ENCODE measurements around the gene PTGS2. TPM values are rescaled to one million over a fixed set of nuclear protein-coding genes. Genes with fewer than 3 reads are reported as not detected.

PTGS2 gene
- under 1 TPM; 0.61 to 0.88 TPM for total RNA-seq
- 4.1 TPM for polyA plus RNA-seq (2013, experiment 1 of 2)
- 5.7 TPM for polyA plus RNA-seq (2013, experiment 2 of 2)
- total RNA-seq = 0 to 15.9 (median 1.3) reads per million in 172 experiments

DNA sequence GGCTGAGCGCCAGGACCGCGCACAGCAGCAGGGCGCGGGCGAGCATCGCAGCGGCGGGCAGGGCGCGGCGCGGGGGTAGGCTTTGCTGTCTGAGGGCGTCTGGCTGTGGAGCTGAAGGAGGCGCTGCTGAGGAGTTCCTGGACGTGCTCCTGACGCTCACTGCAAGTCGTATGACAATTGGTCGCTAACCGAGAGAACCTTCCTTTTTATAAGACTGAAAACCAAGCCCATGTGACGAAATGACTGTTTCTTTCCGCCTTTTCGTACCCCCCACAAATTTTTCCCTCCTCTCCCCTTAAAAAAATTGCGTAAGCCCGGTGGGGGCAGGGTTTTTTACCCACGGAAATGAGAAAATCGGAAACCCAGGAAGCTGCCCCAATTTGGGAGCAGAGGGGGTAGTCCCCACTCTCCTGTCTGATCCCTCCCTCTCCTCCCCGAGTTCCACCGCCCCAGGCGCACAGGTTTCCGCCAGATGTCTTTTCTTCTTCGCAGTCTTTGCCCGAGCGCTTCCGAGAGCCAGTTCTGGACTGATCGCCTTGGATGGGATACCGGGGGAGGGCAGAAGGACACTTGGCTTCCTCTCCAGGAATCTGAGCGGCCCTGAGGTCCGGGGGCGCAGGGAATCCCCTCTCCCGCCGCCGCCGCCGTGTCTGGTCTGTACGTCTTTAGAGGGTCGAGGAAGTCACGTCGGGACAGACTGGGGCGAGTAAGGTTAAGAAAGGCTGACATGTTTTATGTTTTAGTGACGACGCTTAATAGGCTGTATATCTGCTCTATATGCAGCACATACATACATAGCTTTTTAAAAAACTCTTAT lies at the start of gene PTGS2:
PTGS2 (minus strand) TSS at position 179 of the 817 bp plus-strand sequence; CDS start at position 46, 133 bp downstream.
- peaks cover 0 to 4% of the 10 kb centered on the region in 2 experiments for H3K9me3 ChIP-seq (ENCODE audit: control insufficient read depth in 1 of 2, insufficient read depth in 1 of 2, low read length in 2 of 2)
- H3K4me3 ChIP-seq (ENCODE audit: low read length) = peak within 1 kb of the TSS; percentile 35
- peak; percentile 65 for ATAC-seq (ENCODE audit: poor library complexity)
- intact Hi-C loops (cut with DNase I, micrococcal nuclease) = no loop called here
- H3K36me3 ChIP-seq (ENCODE audit: insufficient read depth, low read length) = no peaks in the 10 kb centered on the region
- no peak within 1 kb of the TSS for H3K27ac ChIP-seq (ENCODE audit: low read depth in 1 of 2, low read length in 2 of 2)
- no peak within 1 kb of the TSS for H3K27ac Mint-ChIP-seq
- H3K4me1 Mint-ChIP-seq (ENCODE audit: low read depth) = peaks cover 11% of the 10 kb centered on the region
- TF ChIP-seq, protein P1, sequence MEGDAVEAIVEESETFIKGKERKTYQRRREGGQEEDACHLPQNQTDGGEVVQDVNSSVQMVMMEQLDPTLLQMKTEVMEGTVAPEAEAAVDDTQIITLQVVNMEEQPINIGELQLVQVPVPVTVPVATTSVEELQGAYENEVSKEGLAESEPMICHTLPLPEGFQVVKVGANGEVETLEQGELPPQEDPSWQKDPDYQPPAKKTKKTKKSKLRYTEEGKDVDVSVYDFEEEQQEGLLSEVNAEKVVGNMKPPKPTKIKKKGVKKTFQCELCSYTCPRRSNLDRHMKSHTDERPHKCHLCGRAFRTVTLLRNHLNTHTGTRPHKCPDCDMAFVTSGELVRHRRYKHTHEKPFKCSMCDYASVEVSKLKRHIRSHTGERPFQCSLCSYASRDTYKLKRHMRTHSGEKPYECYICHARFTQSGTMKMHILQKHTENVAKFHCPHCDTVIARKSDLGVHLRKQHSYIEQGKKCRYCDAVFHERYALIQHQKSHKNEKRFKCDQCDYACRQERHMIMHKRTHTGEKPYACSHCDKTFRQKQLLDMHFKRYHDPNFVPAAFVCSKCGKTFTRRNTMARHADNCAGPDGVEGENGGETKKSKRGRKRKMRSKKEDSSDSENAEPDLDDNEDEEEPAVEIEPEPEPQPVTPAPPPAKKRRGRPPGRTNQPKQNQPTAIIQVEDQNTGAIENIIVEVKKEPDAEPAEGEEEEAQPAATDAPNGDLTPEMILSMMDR (IDR thresholded peaks at IDR 0.05) = no peak
- DNase-seq = peak in 5 of 14 experiments; percentile 1 to 71 (median 31)
- no peaks in the 10 kb centered on the region for H3K36me3 Mint-ChIP-seq (ENCODE audit: low read depth)
- peaks cover 71% of the 10 kb centered on the region for H3K27me3 Mint-ChIP-seq
- ChIA-PET POLR2A (no interaction called here), CTCF (no interaction called here)
- peaks cover 4% of the 10 kb centered on the region for H3K4me1 ChIP-seq (ENCODE audit: insufficient read depth, low read length)
- no peaks in the 10 kb centered on the region for H3K9me3 Mint-ChIP-seq
- H3K4me3 Mint-ChIP-seq = peak within 1 kb of the TSS; percentile 59
- H3K27me3 ChIP-seq (ENCODE audit: control insufficient read depth in 1 of 2, insufficient read depth in 2 of 2, low read length in 2 of 2) = peaks cover 7 to 35% of the 10 kb centered on the region in 2 experiments

DNA sequence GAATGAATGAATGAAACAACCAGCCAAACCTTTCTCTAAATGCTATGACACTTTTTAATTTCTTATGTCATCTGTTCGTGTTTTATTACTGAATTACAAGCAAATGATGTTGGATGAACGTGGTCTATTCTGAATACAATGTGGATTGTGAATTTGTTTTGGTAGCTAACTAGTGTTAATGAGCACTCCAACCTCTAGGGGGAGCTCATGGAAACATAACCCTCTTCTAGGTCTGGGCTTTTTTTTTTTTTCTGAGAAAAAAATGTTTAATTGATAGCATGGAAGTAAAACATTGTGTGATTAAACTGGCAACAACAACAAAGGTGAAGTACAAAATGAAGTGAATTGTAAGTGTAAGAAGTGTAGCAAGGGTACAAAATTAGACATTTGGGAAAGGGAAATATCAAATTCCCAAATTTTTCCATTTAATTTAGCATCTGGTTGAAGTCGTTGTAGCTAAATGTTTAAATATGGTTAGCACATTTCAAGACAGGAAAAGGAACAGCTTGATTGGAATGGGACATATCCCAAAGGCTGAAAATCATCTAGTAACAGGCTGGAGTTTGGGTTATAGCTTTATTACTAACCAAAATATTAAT lies 42.6 kb upstream of the PTGS2 start:
- ChIA-PET CTCF (no interaction called here), POLR2A (no interaction called here)
- Mint-ChIP-seq H3K9me3 (peaks cover 5% of the 10 kb centered on the region), H3K27me3 (peaks cover under 1% of the 10 kb centered on the region), H3K4me3 (no peak overlapping the region), H3K27ac (no peak overlapping the region), H3K36me3 (ENCODE audit: low read depth) (no peaks in the 10 kb centered on the region), H3K4me1 (ENCODE audit: low read depth) (no peaks in the 10 kb centered on the region)
- ATAC-seq (ENCODE audit: poor library complexity) (no peak), DNase-seq (peak in 3 of 14 experiments; percentile 24 to 31 (median 26))
- no peaks in the 10 kb centered on the region for H3K4me1 ChIP-seq (ENCODE audit: insufficient read depth, low read length)
- no peaks in the 10 kb centered on the region for H3K9me3 ChIP-seq (ENCODE audit: control insufficient read depth in 1 of 2, insufficient read depth in 1 of 2, low read length in 2 of 2)
- H3K27ac ChIP-seq (ENCODE audit: low read depth in 1 of 2, low read length in 2 of 2) = no peak overlapping the region
- intact Hi-C loops (cut with DNase I, micrococcal nuclease) = no loop called here
- no peaks in the 10 kb centered on the region for H3K36me3 ChIP-seq (ENCODE audit: insufficient read depth, low read length)
- TF ChIP-seq, protein P1 (IDR thresholded peaks at IDR 0.05) = no peak
- H3K27me3 ChIP-seq (ENCODE audit: control insufficient read depth in 1 of 2, insufficient read depth in 2 of 2, low read length in 2 of 2) = no peaks in the 10 kb centered on the region
- no peak overlapping the region for H3K4me3 ChIP-seq (ENCODE audit: low read length)

DNA sequence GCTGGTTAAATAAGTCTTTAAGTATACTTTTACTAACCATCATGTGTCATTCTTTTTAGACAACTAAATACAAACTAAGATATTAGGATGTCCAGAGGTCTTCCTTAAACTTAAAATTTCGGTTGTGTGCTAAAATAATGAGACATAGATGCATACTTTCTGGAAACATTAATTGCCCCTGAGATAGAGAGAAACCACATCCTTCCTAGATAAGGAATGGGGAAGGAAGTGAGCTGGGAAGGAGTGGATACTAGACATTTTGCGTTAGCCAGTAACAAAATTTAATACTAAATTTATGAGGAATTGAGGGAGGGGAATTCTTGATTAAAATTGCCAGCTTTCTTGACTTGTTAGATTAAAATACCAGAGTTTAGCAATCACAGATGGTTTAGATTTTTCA lies 37.1 kb upstream of the PTGS2 start:
- Mint-ChIP-seq H3K4me3 (no peak overlapping the region), H3K4me1 (ENCODE audit: low read depth) (no peaks in the 10 kb centered on the region), H3K9me3 (no peaks in the 10 kb centered on the region), H3K27me3 (no peaks in the 10 kb centered on the region), H3K36me3 (ENCODE audit: low read depth) (no peaks in the 10 kb centered on the region), H3K27ac (no peak overlapping the region)
- Histone ChIP-seq H3K27me3 (ENCODE audit: control insufficient read depth in 1 of 2, insufficient read depth in 2 of 2, low read length in 2 of 2) (no peaks in the 10 kb centered on the region), H3K27ac (ENCODE audit: low read depth in 1 of 2, low read length in 2 of 2) (no peak overlapping the region), H3K4me1 (ENCODE audit: insufficient read depth, low read length) (no peaks in the 10 kb centered on the region), H3K4me3 (ENCODE audit: low read length) (no peak overlapping the region), H3K9me3 (ENCODE audit: control insufficient read depth in 1 of 2, insufficient read depth in 1 of 2, low read length in 2 of 2) (no peaks in the 10 kb centered on the region), H3K36me3 (ENCODE audit: insufficient read depth, low read length) (no peaks in the 10 kb centered on the region)
- CTCF ChIA-PET = no interaction called here
- intact Hi-C loops (cut with DNase I, micrococcal nuclease) = no loop called here
- no peak for ATAC-seq (ENCODE audit: poor library complexity)
- no peak for DNase-seq
- TF ChIP-seq, protein P1 (IDR thresholded peaks at IDR 0.05) = no peak
- POLR2A ChIA-PET = no interaction called here
